Stimulated activated CD8-positive, alpha-beta memory T cell treated with anti-CD3 and anti-CD28 coated beads, Interleukin-2, amount 100 ng/mL, for 48 hours (primary cell): Measurements from ENCODE around the gene PRAMEF1.
"Not testable (repeated sequence)": the region's sequence is repeated elsewhere in the genome, so short reads cannot be mapped to it uniquely, and the experiment has no call there.

Experiments used
- DNase-seq, 2 donors: peaks; one replicate each; pipeline ENCODE4 v3.0.0-alpha.2; 2020; ENCODE audit warnings: low read depth in 2 of 2

Gene PRAMEF1, protein sequence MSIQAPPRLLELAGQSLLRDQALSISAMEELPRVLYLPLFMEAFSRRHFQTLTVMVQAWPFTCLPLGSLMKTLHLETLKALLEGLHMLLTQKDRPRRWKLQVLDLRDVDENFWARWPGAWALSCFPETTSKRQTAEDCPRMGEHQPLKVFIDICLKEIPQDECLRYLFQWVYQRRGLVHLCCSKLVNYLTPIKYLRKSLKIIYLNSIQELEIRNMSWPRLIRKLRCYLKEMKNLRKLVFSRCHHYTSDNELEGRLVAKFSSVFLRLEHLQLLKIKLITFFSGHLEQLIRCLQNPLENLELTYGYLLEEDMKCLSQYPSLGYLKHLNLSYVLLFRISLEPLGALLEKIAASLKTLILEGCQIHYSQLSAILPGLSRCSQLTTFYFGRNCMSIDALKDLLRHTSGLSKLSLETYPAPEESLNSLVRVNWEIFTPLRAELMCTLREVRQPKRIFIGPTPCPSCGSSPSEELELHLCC

GRCh38 chr1:12791097-12791496 is at the start of gene PRAMEF1:
PRAMEF1 (plus strand) TSS chr1:12791397; CDS start chr1:12793228, 1,831 bp downstream.
- DNase-seq: not testable (repeated sequence)

GRCh38 chr1:12741946-12742345 is 49.3 kb upstream of the PRAMEF1 start:
- no peak for DNase-seq

DNA sequence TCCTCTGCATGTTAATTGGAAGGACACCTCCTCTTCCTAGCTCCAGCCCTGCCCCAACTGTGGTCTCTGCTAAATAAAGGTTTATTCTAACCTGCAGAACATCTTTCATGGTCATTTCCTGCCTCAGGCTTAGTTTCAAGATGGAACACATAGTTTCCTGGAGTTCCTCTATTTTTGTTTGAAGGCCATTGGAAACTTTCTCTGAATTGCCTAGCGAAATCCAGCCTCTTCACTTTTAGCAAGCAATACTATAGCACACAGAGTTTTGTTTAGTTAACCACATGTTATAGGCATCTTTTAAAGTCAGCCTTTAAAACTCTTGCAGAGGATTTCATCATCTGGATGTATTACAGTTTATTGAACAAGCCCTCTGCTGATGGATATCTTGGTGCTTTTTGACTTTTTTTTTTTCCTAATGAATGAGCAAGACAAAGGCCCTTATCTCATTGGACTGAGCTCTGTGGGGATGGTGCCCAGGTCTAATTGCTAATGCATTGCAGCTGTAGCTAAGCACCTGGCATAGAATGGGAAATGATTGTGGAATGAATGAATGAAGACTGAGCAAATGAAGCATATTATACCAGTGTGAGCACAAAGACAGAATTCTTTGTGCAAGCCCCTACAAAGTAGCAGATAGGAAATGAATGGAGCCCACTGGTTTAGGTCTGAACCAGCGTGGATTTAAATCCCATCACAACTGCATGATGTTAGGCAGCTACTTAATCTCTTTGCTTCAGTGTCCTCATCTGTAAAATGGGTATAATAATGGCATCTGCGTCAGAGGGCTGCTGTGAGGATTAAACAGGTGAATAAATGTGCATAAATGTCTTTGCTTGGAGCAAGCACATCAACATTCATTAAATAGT is 45.8 kb upstream of the PRAMEF1 start:
- DNase-seq: no peak

DNA sequence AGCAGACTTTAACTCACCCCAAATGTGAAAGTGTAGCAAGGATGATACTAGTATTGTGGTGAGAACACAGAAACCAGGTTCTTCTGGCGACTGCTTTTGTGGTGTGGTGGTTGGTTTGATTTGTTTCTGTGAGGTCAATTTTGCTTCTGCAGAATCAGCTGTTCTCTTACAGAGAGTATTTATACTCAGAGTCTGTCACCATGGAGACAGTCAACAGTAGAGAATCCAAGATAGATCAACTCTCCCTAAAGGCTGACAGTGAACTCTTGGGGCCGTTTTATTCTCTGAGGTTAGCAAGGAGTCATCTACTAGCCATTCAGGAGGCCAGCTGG is 45.2 kb upstream of the PRAMEF1 start, which contains the start of gene CFAP107:
Gene CFAP107, plus strand, starts transcription at position 209 of the 332 bp plus-strand sequence. CDS start 231 bp downstream, outside the sequence.
- DNase-seq: no peak

DNA sequence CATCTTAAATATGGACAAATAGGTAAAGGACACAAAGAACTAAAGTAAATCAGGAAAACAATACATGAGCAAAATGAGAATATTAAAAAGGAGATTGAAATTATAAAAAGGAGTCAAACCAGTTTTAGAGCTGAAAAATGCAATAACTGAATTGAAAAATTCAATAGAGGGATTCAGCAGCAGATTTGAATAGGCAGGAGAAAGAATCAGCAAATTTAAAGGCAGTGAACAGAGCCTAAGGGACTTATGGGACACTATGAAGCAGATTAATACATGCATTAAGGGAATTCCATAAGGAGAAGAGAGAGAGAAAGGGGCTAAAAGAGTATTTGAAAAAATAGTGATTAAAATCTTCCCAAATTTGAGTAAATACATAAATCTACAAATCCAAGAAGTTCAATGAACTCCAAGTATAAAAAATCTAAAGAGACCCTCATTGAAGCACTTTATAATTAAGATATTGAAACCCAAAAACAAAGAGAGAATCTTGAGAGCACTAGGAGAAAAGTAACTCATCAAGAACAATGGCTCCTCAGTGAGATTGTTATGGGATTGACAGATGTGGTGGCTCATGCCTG is 42.3 kb upstream of the PRAMEF1 start:
- DNase-seq: no peak

- no peak for DNase-seq
Measured at GRCh38 chr1:12754738-12755137, 36.5 kb upstream of the PRAMEF1 start.

- no peak for DNase-seq
Measured at GRCh38 chr1:12756273-12756672, 34.9 kb upstream of the PRAMEF1 start.

- DNase-seq: no peak
Measured at GRCh38 chr1:12756768-12757413, 34.3 kb upstream of the PRAMEF1 start.

- no peak for DNase-seq
Measured at GRCh38 chr1:12757836-12758235, 33.4 kb upstream of the PRAMEF1 start.

DNA sequence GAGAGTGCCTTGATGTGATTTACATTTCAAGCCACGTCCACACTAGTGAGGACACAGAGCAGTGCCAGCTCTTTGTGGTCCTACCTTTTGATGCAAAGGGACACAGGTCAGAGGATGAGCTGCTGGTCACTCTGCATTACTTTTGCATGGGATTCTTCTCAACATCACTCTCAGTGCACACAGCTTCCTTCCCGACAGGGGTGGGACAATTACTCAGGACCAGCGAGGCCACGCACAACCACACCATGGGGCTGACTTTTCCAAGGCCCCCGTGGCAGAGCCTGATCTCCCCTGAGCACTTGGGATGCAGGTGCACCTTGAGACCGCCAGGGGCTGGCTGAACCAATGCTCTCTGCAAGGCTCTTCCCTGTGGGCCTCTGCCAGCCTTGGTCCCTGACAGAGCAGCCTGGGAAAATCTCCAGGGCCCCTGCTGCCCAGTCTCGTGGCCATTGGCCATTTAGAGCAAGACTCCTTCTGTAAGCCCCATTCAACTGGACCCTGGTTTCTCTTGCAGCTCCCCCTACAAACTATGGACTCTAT is 30.9 kb upstream of the PRAMEF1 start:
- DNase-seq: no peak

DNA sequence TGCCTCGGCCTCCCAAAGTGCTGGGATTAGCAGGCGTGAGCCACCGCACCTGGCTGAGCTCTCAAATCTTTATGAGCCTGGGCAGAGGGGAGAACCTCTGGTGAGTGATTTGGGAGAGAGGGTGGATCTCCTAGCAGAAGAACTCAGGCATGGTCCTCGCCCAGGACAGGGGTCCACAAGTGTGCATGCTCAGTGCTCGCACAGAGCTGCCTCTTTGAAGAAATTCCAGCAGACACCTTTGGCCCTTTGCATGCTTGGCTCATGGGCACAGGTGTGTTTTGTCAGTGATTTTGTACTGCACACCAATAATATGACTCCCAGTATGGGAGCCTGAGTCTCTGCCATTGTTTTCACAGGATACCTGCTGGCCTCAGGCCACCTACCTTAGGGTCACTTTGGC is 29.4 kb upstream of the PRAMEF1 start:
- no peak for DNase-seq

- DNase-seq: no peak
Measured at GRCh38 chr1:12762766-12763165, 28.4 kb upstream of the PRAMEF1 start.

- DNase-seq: no peak
Measured at GRCh38 chr1:12763479-12763878, 27.7 kb upstream of the PRAMEF1 start.

DNA sequence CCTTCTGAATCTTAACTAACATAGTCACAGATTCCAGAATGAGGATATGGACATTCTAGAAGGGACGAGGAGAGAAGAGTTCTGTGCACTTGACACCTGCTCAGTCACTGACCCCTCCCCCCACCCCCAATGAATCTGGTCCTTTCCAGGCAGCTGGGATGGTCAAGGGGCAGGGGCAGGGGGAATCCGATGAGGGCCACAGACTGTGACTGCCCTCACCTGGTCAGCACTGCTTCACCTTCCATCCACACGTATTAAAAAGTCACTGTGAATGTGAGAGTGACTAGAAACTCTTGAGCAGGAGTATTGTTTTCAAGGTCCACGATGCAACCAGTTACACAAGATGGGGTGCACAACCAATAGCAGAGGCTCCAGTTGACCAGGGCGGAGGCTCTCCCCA is 27.2 kb upstream of the PRAMEF1 start:
- DNase-seq: no peak

GRCh38 chr1:12769031-12769430 is 22.2 kb upstream of the PRAMEF1 start:
- no peak for DNase-seq

- no peak for DNase-seq
Measured at GRCh38 chr1:12769976-12770505, 21.2 kb upstream of the PRAMEF1 start.

DNA sequence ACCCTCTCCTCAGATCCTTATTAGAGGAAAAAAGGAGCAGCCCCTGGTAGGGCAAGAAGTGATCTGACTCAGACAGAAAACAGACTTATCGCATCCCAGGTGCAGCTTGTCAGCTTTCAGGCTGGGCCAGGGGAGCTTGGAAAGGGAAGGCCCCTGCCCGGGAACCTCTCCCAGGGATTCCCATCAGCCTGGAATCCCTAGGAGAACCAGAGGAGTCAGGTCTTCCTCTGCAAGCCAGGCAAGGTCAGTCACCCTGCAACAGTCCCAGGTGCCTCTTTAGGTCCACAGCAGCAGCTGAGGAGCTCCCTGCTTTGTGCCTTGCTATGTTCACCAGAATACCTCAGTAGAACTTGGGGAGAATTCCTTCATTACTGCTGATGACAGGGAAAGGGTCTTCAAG is 20.6 kb upstream of the PRAMEF1 start:
- DNase-seq: no peak

- no peak for DNase-seq
Measured at GRCh38 chr1:12771186-12771585, 20.0 kb upstream of the PRAMEF1 start.

DNA sequence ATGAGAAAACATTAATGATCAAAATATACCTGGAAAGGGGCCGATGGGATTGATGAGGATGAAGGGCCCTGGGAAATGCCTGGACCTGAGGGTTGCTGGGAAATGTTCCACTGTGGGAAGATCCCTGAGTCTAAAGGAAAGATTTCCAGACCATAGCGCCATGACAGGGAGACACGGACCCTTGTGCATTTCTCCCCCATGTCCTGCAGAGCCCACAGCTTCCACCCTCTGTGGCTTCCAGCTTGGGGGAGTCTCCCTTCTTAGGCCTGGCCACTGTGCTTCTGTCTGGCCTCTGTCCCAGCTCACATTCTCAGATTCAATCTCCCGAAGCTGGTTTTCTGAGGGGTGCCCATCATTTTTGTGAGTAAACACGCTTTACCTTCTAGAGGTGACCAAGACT is 18.7 kb upstream of the PRAMEF1 start:
- no peak for DNase-seq

- DNase-seq: no peak
Measured at GRCh38 chr1:12773438-12773837, 17.8 kb upstream of the PRAMEF1 start, which contains the start of gene PRAMEF12. PRAMEF12 (plus strand) TSS chr1:12773738; CDS start chr1:12774868, 1,130 bp downstream.

DNA sequence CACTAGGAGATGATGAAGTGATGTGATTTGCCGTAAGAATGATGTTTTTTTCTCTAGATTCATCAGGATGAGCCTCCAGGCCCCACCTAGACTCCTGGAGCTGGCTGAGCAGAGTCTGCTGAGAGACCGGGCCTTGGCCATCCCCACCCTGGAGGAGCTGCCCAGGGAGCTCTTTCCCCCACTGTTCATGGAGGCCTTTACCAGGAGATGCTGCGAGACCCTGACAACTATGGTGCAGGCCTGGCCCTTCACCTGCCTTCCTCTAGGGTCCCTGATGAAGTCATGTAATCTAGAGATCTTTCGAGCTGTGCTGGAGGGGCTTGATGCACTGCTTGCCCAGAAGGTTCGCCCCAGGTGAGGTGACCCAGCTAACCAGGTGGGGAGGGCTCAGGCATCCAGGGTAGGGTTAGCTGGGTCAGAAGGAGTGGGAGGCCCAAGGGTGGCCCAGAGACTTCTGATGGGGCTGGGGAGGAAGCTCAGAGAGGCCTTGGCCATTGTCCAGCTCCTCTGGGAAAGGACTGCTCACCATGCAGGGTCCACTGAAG is 16.3 kb upstream of the PRAMEF1 start:
- no peak for DNase-seq
